Pericardium fibroblast (primary cell): ENCODE data around the gene SLC35B4. TPM values are rescaled to one million over a fixed set of nuclear protein-coding genes. Genes with fewer than 3 reads are reported as not detected.

Experiments used
- total RNA-seq: library from RNA; depleted of rRNA; stranded (reverse); fragments of >200 nt; gene quantifications from 2 replicates; pipeline ENCODE4 v1.2.3, GENCODE V29; 2015

Gene SLC35B4, protein sequence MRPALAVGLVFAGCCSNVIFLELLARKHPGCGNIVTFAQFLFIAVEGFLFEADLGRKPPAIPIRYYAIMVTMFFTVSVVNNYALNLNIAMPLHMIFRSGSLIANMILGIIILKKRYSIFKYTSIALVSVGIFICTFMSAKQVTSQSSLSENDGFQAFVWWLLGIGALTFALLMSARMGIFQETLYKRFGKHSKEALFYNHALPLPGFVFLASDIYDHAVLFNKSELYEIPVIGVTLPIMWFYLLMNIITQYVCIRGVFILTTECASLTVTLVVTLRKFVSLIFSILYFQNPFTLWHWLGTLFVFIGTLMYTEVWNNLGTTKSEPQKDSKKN
- 8.2 and 9.1 TPM in 2 replicates for total RNA-seq

DNA sequence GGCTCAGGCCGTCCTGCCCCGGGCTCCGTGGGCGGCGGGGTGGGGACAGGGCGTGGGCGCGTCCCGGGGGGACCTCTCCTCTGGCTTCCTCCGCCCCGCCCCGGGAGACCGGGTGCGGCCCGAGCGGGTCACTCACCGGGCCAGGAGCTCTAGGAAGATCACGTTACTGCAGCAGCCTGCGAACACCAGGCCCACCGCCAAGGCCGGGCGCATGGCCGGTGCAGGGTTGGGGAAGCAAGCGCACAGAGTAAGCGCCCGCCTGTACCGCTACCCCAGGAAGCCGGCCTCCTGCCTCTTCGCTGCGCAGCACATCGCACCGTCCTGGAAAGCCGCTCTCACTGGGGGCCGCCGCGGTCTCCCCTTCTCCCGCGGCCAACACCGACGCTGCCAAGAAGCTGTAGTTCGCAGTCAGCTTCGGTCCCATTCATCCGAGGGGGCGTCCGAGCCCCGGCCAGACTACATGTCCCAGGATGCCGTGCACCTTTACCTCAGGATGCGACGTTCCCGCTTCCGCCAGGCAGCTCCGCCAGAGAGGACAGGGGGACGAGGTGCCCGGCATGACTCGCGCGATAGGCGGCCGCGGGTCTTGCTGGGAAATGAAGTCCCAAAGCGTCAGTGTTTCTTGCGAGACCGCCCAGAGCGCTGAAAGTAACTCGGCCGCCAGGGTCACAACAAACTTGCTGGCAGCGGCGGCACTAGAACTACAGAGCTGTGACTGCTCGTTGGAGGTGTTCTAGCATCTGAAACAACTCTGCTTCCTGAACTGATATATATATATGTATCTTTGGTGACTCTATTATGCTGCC is at the start of gene SLC35B4:
SLC35B4 (minus strand) TSS at position 392 of the 806 bp plus-strand sequence; CDS start at position 213, 179 bp downstream.

Other genes starting within 250 kb of the SLC35B4 start
- under 0.01 TPM in 2 replicates for gene LRGUK, start 189.6 kb downstream of the SLC35B4 start, total RNA-seq
- gene AKR1B1, start 142.2 kb upstream of the SLC35B4 start, total RNA-seq = 42.7 and 108 TPM in 2 replicates
- 5.9 TPM in 1 of 2 replicates, not detected in the other for gene AKR1B10, start 210.6 kb upstream of the SLC35B4 start, total RNA-seq
- not detected in 2 replicates for gene AKR1B15, start 232.2 kb upstream of the SLC35B4 start, total RNA-seq